Uterus (tissue), 4 donors: ENCODE results near the gene KRT86. TPM values are rescaled to one million over a fixed set of nuclear protein-coding genes. Genes with fewer than 3 reads are reported as not detected.

Experiments used
- DNase-seq, 2 donors: peaks; one replicate each; pipeline ENCODE4 v3.0.0-alpha.2; 2019 to 2020
- H3K27ac ChIP-seq, 2 donors: fragments of 200-600 bp; sonication (generic); 1 replicate in 1 of 2; 2 replicates in 1 of 2; pipeline ENCODE4 v1.5.1; 2016 to 2018
- H3K27me3 ChIP-seq, 2 donors: fragments of 200-600 bp; sonication (generic); one replicate each; pipeline ENCODE4 v1.5.1; 2018 to 2019; ENCODE audit warnings: control low read depth in 1 of 2
- H3K36me3 ChIP-seq, 2 donors: fragments of 200-600 bp; sonication (generic); one replicate each; pipeline ENCODE4 v1.5.1; 2019; ENCODE audit warnings: control low read depth in 1 of 2
- H3K4me1 ChIP-seq, 2 donors: fragments of 200-600 bp; sonication (generic); one replicate each; pipeline ENCODE4 v1.5.1; 2018 to 2019; ENCODE audit warnings: control low read depth in 1 of 2
- H3K4me3 ChIP-seq, 2 donors: fragments of 200-600 bp; sonication (generic); 1 replicate in 1 of 2; 2 replicates in 1 of 2; pipeline ENCODE4 v1.5.1; 2018 to 2019; ENCODE audit warnings: mild to moderate bottlenecking in 1 of 2
- H3K9me3 ChIP-seq, 2 donors: fragments of 200-600 bp; sonication (generic); one replicate each; pipeline ENCODE4 v1.5.1; 2019; ENCODE audit warnings: control low read depth in 1 of 2
- POLR2A ChIP-seq, 2 donors: fragments of 450-650 bp; IDR thresholded peaks; one replicate each; pipeline ENCODE4 v1.6.1; 2016; ENCODE audit warnings: antibody characterized with exemption in 2 of 2, mild to moderate bottlenecking in 1 of 2, moderate library complexity in 1 of 2
- intact Hi-C: fragments of 100-400 bp; cut with DNase I; formaldehyde crosslinking; loops from one replicate; pipeline ENCODE4 v1.15.1; 2023; ENCODE audit warnings: low total_unique reads
- total RNA-seq, 4 donors: library from RNA; depleted of rRNA in 3 of 4; stranded (reverse); fragments of >200 nt in 3 of 4; gene quantifications; one replicate each; pipeline versions ENCODE4 v1.1.0 to v1.2.4, GENCODE V29; 2014 to 2023
- TF ChIP-seq, protein P1 (sequence below), 4 experiments: fragments of 200-600 bp in 2 of 4; fragments of 450-650 bp in 2 of 4; sonication (generic) in 2 of 4; IDR thresholded peaks; one replicate each; pipeline ENCODE4 v1.5.1; 2016 to 2019; ENCODE audit warnings: antibody characterized with exemption in 4 of 4, mild to moderate bottlenecking in 2 of 4, moderate library complexity in 1 of 4
- donor health status: DM: yes; HTN: yes; CAD: no.

Gene KRT86
- total RNA-seq, 4 donors from 2014 or later = 0.35 TPM; not detected in 3

DNA sequence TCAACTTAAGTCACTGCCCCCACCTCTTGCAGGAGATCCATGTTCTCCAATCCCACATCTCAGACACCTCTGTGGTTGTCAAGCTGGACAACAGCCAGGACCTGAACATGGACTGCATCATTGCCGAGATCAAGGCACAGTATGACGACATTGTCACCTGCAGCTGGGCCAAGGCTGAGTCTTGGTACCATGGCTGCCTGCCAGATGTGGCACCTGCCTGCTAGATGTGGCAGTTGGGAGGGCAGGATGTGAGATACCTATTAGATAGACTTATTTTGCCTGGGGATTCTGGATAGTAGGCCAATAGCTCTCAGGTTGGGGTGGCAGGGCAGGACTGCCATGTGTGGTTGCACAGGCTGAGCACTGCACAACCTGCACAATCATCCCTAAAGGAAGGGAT, 7.9 kb upstream of the KRT86 start:
- no peak for DNase-seq
- intact Hi-C loops = no loop called here
- TF ChIP-seq POLR2A (IDR thresholded peaks at IDR 0.05) = no peak
- TF ChIP-seq, protein P1, sequence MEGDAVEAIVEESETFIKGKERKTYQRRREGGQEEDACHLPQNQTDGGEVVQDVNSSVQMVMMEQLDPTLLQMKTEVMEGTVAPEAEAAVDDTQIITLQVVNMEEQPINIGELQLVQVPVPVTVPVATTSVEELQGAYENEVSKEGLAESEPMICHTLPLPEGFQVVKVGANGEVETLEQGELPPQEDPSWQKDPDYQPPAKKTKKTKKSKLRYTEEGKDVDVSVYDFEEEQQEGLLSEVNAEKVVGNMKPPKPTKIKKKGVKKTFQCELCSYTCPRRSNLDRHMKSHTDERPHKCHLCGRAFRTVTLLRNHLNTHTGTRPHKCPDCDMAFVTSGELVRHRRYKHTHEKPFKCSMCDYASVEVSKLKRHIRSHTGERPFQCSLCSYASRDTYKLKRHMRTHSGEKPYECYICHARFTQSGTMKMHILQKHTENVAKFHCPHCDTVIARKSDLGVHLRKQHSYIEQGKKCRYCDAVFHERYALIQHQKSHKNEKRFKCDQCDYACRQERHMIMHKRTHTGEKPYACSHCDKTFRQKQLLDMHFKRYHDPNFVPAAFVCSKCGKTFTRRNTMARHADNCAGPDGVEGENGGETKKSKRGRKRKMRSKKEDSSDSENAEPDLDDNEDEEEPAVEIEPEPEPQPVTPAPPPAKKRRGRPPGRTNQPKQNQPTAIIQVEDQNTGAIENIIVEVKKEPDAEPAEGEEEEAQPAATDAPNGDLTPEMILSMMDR (IDR thresholded peaks at IDR 0.05) = no peak
- H3K27ac ChIP-seq = no peak overlapping the region
- no peaks in the 10 kb centered on the region for H3K36me3 ChIP-seq
- no peak overlapping the region for H3K4me3 ChIP-seq
- no peaks in the 10 kb centered on the region for H3K9me3 ChIP-seq
- no peaks in the 10 kb centered on the region for H3K27me3 ChIP-seq
- no peaks in the 10 kb centered on the region for H3K4me1 ChIP-seq

DNA sequence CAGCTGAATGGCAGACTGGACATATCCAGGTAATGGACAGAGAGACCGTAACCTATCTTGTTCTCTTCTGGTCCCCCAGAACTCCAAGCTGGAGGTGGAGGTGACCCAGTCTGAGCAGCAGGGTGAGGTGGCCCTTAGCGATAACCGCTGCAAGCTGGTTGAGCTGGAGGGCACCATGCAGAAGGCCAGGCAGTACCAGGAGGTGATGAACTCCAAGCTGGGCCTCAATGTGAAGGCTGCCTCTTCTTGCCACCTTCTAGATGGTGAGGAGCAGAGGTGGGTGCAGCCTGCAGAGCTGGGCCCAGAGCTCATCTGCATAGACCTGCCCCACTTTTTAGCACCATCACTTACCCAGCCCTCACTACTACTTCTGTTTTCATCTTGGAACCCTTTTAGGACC, 7.2 kb upstream of the KRT86 start:
- no peak overlapping the region for H3K27ac ChIP-seq
- no peak for TF ChIP-seq POLR2A (IDR thresholded peaks at IDR 0.05)
- TF ChIP-seq, protein P1 (IDR thresholded peaks at IDR 0.05) = no peak
- H3K36me3 ChIP-seq = no peaks in the 10 kb centered on the region
- no peaks in the 10 kb centered on the region for H3K4me1 ChIP-seq
- H3K4me3 ChIP-seq = no peak overlapping the region
- intact Hi-C loops = no loop called here
- H3K9me3 ChIP-seq = no peaks in the 10 kb centered on the region
- H3K27me3 ChIP-seq = no peaks in the 10 kb centered on the region
- no peak for DNase-seq

DNA sequence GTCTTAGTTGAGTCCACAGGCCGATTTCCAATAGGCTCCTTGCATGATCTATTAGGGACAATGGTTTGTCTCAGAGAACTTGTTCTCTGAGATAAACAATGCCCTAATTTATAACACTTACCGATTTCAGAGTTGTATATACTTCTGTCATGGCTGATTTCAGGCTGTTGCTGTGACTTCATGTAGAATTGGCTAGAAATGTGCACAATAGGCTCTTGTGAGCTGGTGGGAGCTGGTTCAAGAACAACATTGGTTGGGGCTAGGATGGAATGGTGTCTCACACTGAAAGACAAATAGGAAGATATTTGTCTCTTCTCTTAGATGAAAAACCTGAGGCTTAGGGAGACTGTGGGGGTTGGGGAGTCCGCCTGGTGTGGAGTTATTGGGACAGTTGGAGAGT, 6.7 kb upstream of the KRT86 start:
- intact Hi-C loops = no loop called here
- no peak overlapping the region for H3K27ac ChIP-seq

DNA sequence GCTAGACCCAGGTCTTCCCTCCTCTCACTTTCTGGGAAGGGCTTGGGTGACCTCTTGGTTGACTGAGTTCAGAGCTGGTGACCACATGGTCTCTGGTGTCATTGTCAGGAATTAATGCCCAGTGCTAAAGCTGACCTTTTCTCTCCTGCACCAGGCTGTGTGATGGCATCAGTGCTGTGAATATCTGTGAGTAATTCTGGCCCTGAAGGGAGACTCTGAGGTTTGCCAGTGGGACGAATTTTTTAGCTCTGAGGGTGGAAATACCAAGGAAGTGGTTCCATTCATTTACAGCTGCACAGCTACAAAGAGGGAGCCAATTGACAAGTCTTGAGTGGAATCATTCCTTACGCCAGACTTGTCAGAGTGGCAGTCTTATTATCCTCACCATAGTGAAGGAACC, 6.2 kb upstream of the KRT86 start:
- Histone ChIP-seq H3K36me3 (no peaks in the 10 kb centered on the region), H3K27ac (no peak overlapping the region), H3K9me3 (no peaks in the 10 kb centered on the region), H3K4me3 (no peak overlapping the region), H3K27me3 (no peaks in the 10 kb centered on the region), H3K4me1 (no peaks in the 10 kb centered on the region)
- no peak for DNase-seq
- no peak for TF ChIP-seq POLR2A (IDR thresholded peaks at IDR 0.05)
- TF ChIP-seq, protein P1 (IDR thresholded peaks at IDR 0.05) = no peak
- intact Hi-C loops = no loop called here

More for the DNA sequence above, 6.7 kb upstream of the KRT86 start:
- Histone ChIP-seq H3K36me3 (no peaks in the 10 kb centered on the region), H3K9me3 (no peaks in the 10 kb centered on the region), H3K4me1 (no peaks in the 10 kb centered on the region), H3K27me3 (no peaks in the 10 kb centered on the region), H3K4me3 (no peak overlapping the region)
- no peak for DNase-seq
- no peak for TF ChIP-seq POLR2A (IDR thresholded peaks at IDR 0.05)
- TF ChIP-seq, protein P1 (IDR thresholded peaks at IDR 0.05) = no peak

DNA sequence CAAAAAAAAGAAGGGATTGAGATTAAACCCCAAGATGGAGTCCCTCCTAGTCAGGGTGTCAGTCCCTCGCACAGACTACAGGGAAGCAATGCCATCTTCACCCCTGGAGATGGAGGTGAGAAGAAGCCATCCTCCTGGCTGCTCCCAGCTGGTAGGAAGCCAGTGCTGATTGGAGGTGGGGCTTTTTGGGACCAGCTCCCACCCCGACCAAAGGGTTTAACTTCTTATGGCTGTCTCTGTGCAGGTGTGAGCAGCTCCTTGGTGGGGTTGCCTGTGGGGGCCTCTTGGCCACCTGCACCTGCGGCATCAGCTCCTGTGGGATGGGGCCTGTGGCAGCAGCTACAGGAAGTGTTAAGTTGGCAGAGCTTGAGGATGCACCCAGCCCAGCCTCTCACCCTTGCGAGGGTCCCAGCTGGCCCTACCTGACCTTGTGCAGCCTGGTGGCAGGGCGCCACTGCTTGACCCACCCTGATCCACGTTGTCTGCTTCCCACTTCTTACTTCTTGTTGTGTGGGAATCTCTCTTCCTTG, 3.8 kb upstream of the KRT86 start:
- Histone ChIP-seq H3K36me3 (no peaks in the 10 kb centered on the region), H3K9me3 (no peaks in the 10 kb centered on the region), H3K27me3 (no peaks in the 10 kb centered on the region), H3K27ac (no peak overlapping the region), H3K4me1 (no peaks in the 10 kb centered on the region), H3K4me3 (no peak overlapping the region)
- intact Hi-C loops = no loop called here
- DNase-seq = no peak
- TF ChIP-seq POLR2A (IDR thresholded peaks at IDR 0.05) = no peak
- TF ChIP-seq, protein P1 (IDR thresholded peaks at IDR 0.05) = no peak
